ENCODE results near the gene PDZD2.

- no peak for TF ChIP-seq CTCF (IDR thresholded peaks at IDR 0.05)
- no peak for TF ChIP-seq POLR2A (IDR thresholded peaks at IDR 0.05)
Measured at GRCh38 chr5:31761877-31762276, 122.9 kb downstream of the PDZD2 start.

Measured in sigmoid colon (tissue), 3 donors.